ENCODE results near the gene MAST4.

Gene MAST4

GRCh38 chr5:66789434-66789833 lies 193.2 kb downstream of the MAST4 start:
- H3K27ac ChIP-seq (replicated peaks) = no peak overlapping the region
- H3K4me3 ChIP-seq (replicated peaks; ENCODE audit: insufficient read depth, low read length) = no peak overlapping the region
- TF ChIP-seq GABPA (IDR thresholded peaks at IDR 0.05; ENCODE audit: low read depth) = no peak
- TF ChIP-seq SPI1 (IDR thresholded peaks at IDR 0.05; ENCODE audit: borderline replicate concordance, low read depth) = no peak
- TF ChIP-seq CTCF (IDR thresholded peaks at IDR 0.05; ENCODE audit: insufficient read depth, low read length) = no peak
- TF ChIP-seq POLR2AphosphoS5 (IDR thresholded peaks at IDR 0.05; ENCODE audit: low read depth) = no peak
- TF ChIP-seq REST (IDR thresholded peaks at IDR 0.05; ENCODE audit: insufficient replicate concordance, low read depth) = no peak
- H3K27me3 ChIP-seq (ENCODE audit: insufficient read depth, poor library complexity, severe bottlenecking) = no peaks in the 10 kb centered on the region
- DNase-seq (ENCODE audit: low read depth in 1 of 2, low spot score in 1 of 2) = no peak

- DNase-seq (ENCODE audit: low read depth in 1 of 2, low spot score in 1 of 2) = no peak
- Histone ChIP-seq H3K4me3 (replicated peaks; ENCODE audit: insufficient read depth, low read length) (no peak overlapping the region), H3K27ac (replicated peaks) (no peak overlapping the region), H3K27me3 (ENCODE audit: insufficient read depth, poor library complexity, severe bottlenecking) (no peaks in the 10 kb centered on the region)
- no peak for TF ChIP-seq SPI1 (IDR thresholded peaks at IDR 0.05; ENCODE audit: borderline replicate concordance, low read depth)
- no peak for TF ChIP-seq GABPA (IDR thresholded peaks at IDR 0.05; ENCODE audit: low read depth)
- TF ChIP-seq CTCF (IDR thresholded peaks at IDR 0.05; ENCODE audit: insufficient read depth, low read length) = no peak
- TF ChIP-seq REST (IDR thresholded peaks at IDR 0.05; ENCODE audit: insufficient replicate concordance, low read depth) = no peak
- no peak for TF ChIP-seq POLR2AphosphoS5 (IDR thresholded peaks at IDR 0.05; ENCODE audit: low read depth)
Measured at GRCh38 chr5:66793049-66793448, 196.9 kb downstream of the MAST4 start.

- no peak for DNase-seq (ENCODE audit: low read depth in 1 of 2, low spot score in 1 of 2)
- Histone ChIP-seq H3K27me3 (ENCODE audit: insufficient read depth, poor library complexity, severe bottlenecking) (no peaks in the 10 kb centered on the region), H3K27ac (replicated peaks) (no peak overlapping the region), H3K4me3 (replicated peaks; ENCODE audit: insufficient read depth, low read length) (no peak overlapping the region)
- TF ChIP-seq SPI1 (IDR thresholded peaks at IDR 0.05; ENCODE audit: borderline replicate concordance, low read depth) (no peak), CTCF (IDR thresholded peaks at IDR 0.05; ENCODE audit: insufficient read depth, low read length) (no peak), GABPA (IDR thresholded peaks at IDR 0.05; ENCODE audit: low read depth) (no peak), REST (IDR thresholded peaks at IDR 0.05; ENCODE audit: insufficient replicate concordance, low read depth) (no peak), POLR2AphosphoS5 (IDR thresholded peaks at IDR 0.05; ENCODE audit: low read depth) (no peak)
Measured at GRCh38 chr5:66795682-66796081, 199.5 kb downstream of the MAST4 start.
